Measurements from ENCODE around the gene PPFIA1.

- TF ChIP-seq EZH2 (IDR thresholded peaks at IDR 0.05) (no peak), POLR2AphosphoS5 (IDR thresholded peaks at IDR 0.05; ENCODE audit: borderline replicate concordance, low read depth, low read length) (no peak)
Measured at GRCh38 chr11:70299636-70300035, 29.1 kb downstream of the PPFIA1 start.

Data from SK-N-MC (cell line).